GM19372 (cell line): ENCODE data around the gene DNM1.
"Not testable (repeated sequence)": the region's sequence is repeated elsewhere in the genome, so short reads cannot be mapped to it uniquely, and the experiment has no call there.

Experiments
- ATAC-seq: cut with Tn5 transposase; IDR thresholded peaks from one replicate; pipeline ENCODE4 v1.9.1; 2021; ENCODE audit warnings: mild to moderate bottlenecking, low read depth, moderate library complexity; ENCODE audit not compliant: unreplicated experiment

DNM1 gene

DNA sequence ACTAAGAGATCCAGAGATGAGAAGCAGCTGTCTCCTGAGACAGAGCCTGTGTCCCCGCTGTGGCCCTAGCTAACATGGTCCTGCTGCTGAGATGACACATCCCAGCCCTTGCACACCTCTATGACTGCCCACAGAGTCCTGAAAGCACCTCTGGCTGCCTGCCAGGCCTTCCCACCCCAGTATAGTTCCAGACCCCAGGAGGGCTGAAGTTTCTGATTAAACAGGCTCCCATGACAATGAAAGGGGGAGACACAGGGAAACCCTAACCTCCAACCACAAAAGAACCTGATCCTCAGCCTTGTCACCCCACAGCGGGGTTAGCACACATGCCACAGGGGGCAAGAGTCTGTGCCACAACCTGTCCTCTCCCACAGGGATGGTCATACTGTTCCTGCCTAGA, 27.5 kb upstream of the DNM1 start:
- no peak for ATAC-seq

DNA sequence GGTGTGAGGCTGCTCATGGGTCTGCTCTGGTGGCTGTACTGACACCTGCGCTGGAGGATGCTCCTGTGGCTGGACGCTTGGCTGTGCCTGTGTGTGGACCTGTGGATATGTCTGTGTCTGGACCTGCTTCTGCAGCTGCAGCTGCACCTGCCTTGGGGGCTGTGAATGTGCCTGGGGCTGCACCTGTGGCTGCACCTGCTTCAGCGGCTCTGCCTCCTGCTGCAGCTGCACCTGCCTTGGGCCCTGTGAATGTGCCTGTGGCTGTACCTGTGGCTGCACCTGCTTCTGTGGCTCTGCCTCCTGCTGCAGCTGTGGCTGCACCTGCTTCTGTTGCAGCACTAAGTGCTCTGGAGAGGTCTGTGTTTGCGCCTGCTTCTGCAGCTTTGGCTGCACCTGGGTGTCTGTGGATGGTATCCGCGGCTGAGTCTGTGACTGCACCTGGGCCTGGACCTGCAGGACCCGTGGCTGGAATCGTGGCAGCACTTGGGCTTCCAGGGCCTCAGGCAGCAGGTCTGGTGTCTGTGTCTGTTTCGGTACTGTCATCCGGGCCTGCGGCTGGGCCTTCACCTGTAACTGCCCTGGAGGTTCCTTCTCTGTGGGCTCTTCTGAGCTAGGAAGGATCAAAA, 24.3 kb upstream of the DNM1 start:
- no peak for ATAC-seq

DNA sequence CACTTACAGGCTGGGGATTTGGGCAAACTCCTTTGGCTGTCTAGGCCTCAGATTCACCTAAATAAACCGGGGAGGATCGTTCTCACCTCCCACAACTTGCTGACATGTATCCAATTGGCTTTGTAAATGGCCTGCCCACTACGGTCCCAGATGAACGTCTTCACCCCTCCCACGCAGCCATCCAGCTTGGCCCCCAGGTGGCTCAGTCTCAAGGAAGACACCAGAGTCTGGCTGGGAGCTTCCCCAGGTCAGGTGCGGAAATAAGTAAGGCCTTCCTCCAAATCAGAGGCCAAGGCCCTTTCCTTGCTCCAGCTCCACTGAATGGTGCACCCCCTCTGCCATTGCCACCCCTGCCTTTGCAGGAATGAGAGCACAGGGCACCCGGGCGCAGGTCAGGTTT, 23.2 kb upstream of the DNM1 start:
- ATAC-seq: no peak

DNA sequence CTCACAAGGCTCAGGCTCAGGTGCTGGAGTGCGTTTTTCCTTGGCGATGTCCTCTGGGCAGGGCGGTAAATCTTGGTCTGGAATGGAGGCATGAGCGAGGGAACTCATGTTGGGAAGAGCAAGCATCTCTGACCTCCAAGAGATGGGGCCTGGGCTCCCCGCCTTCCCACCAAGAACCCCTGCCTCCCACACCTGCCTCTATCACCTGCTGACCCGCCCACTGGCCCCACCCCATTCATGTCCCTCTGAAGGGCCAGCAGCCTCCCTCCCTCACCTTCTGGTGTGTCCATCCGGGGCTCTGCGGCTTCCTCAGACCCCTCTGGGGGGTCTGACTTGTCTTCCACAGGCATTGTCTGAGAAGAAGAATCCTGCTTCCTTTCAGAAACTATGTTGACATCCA, 22.7 kb upstream of the DNM1 start:
- ATAC-seq: no peak

DNA sequence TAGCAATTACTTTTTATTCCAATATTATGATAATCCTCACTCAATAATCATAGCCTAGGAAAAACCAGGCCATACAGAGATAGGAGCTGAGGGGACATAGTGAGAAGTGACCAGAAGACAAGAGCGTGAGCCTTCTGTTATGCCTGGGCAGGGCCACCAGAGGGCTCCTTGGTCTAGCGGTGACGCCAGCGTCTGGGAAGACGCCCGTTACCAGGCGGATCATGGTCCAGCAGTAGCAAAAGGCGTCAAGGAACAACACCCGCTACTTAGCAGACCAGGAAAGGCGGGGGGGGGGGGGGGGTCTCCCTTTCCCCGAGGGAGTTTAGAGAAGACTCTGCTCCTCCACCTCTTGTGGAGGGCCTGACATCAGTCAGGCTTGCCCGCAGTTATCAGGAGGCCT, 21.7 kb upstream of the DNM1 start:
- ATAC-seq: not testable (repeated sequence)

DNA sequence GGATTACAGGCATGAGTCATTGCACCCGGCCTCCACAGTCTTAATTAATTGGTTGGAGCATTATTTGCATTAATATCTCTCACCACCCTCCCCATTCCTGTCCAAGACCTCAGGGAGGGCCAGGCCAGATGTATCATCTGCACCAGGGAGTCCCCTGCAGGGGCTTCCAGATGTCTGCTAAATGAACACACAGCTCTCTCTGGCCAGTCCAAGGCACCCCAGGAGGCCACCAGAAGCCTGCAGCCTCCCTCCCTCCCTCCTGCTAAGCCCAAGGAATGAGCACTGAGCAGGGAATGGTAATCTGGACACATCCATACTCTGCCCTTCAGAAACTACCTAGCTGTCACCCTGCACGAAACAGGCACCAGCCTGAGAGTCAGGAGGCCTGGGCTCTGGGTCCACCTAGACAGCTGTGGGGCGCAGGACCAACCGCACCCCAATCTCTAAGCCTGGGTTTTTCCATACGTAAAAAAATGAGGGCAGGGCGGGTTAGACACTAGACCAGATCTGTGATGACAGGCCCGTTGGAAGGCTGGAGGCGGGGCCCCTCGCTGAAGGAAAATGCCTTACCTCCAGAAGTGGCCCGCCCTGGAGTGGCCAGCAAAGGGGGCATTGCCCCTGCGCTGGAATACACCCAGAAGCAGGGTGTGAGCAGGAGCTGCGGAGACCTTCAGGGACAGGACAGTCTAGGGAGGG, 20.1 kb upstream of the DNM1 start:
- ATAC-seq: no peak

DNA sequence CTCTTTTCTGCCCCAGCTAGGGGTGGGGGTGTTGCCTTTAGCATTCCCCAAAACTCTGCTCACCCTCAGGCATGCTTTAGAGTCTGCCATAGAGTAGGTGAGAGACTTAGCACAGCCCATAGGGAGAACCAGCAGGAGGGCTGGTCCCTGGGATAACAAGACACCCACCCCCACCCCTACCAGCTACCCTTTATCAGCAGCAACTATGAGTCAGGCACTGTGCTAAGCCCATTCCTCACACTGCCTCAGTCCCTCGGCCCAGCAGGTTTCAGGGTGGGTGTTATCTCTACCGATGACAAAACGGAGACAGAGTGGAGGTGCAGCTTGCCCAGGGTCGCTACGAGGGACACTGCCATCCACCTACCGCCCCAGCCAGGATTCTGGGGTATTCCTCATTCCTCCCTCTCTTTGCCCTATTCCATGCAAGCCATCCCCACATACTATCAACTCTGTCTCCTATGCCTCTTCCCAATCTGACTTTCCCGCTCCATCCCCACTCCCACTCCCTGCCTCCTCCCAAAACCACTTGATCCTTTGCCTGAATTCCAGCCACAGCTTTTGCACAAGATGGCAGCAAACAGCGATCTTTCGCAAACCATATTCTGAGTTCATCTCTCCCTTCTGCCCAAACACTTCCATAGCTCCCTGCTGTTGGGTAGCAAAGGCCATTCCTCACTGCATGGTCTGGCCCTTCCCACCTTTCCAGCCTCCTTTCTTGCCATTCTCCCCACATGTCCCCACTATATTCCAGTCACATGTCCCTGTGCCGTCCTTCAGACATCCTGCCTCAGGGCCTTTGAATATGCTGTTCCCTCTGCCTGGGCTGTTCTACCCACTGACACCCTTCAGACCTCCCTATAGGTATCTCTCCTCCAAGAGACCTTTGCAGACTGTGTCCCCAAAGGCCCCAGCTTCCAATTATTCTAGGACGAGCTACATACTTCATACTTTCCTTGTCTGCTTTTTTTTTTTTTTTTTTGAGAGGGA, 16.9 kb upstream of the DNM1 start:
- ATAC-seq: no peak

DNA sequence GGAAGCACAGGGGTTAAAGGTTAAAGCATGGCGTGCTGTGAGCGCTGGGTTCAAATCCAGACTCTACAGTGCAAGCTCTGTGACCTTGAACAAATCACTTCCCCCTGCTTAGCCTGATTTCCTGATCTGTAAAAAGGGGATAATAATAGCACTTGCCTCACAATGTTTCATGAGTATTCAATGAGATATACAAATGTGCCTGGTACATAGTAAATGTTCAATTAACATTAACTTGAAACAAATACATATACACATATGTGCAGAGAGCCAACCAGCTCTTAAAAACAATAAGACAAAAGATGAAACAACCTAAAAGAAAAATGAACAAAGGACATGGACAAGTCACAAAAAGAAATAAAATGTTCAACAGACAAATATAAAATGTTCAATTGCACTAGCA, 15.8 kb upstream of the DNM1 start:
- ATAC-seq: no peak

DNA sequence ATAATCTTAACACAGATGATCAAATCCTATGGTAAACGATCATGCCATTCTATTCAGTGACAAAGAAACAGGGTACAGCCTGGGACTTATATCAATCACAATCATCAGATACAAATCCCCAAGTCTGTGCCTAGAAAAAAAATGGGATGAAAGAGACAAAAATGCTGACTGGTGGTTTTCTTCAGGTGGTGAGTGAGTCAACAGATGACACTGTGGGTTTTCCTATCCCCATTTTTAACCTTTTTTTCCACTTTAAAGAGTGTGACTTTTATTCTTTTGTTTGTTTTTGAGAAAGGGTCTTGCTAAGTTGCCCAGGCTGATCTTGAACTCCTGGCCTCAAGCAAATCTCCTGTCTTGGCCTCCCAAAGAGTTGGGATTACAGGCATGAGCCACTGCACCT, 15.0 kb upstream of the DNM1 start:
- ATAC-seq: no peak

DNA sequence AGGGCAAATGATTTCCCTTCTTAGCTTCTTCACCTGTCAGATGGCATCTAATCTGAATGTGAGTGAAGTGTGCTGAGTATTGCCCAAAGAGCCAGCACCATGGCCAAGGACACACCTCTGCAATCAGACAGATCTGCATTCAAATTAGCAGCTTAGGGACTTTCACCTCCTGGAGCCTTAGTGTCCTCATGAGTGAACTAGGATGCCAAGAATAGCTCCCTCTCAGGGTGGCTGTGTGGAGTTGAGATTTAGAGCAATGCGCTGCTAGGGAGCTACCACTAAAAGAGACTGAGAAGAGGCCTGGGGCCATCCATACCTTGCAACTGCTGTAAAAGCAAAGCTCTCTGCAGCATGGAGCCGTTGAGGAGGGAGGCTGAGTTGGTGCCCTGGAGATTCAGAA, 13.2 kb upstream of the DNM1 start:
- ATAC-seq: no peak

DNA sequence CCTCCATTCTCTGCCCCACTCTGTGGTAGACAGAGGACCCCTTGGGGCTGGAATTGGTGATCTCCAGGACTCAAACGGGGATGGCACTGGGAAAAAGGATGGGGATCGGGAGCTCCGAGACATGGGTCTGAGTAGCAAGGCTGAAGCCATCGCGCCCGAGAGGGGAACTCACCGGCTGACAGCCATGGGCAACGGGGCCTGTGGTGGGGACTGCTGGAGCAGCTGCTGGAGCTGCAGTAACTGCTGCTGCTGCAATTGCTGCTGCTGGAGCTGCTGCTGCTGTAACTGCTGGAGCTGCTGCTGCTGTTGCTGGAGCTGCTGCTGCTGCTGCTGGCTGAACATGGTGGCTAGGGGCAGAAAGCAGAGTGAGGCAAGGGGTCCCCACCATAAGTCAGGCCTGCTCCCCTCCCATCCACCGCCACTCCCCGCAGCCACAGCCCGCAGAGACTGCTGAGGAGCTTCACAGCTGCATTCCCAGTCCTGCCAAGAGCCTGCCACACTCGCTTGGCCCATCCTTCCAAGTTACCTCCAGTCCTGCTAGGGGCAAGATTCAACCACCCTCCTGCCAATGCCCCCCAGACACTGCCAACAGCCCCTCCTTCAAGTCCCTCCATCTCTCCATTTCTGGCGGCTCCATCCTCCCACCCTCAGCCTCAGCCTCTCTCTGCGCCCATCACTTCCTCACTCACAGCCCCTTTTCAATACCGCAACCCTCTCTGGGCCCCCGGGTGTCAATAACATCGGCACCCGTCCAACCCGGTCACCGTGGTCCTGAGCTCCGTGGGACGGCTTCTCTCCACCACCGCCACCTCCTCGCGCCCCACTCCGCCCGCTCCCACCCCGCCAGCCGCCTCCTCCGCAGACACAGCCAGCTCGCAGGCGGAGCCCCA, 12.4 kb upstream of the DNM1 start:
- ATAC-seq: peak; percentile 26

DNA sequence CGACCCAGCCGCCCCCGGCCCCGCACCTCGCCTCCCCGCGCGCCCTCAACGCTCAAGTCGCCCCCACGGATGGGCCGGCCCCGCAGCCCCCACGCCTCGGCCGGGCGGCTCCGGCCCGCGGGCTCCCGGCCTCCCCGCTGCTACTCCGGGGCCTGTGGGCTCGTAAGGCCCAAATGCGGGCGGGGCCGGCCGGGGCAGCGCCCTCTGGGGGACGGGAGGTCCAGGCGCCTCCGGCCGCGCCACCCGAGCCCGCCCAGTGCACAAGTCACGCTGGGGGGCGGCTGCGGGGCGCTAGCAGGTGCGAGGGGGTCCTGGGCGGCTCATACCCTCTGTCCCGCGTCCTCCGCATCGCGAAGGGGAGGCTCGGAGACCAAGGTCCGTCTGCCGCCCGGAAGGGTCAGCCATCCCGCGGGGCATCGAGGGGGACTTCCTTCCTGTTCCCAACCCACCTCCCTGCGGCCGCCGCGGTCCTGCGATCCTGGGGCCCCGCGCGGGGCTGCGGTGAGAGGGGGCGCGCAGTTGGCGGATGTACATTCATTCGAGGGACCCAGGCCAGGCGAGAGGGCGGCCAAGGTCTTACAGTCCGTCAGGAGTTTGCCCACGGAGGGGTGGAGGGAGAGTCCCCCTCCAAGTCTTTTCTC, 11.7 kb upstream of the DNM1 start, which contains the start of gene CIZ1:
Gene CIZ1, minus strand, starts transcription at position 167 of the 641 bp plus-strand sequence. CDS start 715 bp downstream, outside the sequence.
- ATAC-seq: peak; percentile 90

DNA sequence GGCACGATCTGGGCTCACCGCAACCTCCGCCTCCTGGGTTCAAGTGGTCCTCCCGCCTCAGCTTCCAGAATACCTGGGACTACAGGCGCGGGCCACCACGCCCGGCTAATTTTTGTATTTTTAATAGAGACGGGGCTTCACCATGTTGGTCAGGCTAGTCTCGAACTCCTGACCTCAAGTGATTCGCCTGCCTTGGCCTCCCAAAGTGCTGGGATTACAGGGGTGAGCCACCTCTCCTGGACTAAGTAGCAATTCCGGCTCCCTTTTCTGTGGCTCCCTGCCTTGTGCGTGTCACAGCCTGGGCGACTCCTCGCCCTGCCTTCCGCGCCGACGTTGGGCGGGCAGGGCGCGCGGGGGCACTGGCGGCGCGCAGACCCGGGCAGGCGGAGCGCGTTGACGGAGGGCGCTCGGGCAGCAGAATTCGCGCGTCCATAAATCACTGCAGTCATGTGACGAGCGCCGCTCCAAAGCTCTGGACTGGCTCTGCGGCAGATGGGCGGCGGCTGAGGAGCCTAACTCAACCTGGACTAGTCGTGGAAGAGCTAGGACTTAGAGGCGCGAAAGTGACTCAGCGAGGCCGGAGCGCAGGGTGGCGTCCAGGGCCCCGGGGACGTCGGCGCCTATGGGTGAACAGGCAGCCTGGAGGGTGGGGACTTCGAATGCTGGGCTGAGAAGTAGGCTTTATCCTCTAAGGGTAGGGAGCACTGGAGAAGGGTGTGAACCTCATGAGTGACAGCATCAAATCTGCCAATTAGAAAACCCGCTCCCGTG, 10.4 kb upstream of the DNM1 start:
- ATAC-seq: no peak

DNA sequence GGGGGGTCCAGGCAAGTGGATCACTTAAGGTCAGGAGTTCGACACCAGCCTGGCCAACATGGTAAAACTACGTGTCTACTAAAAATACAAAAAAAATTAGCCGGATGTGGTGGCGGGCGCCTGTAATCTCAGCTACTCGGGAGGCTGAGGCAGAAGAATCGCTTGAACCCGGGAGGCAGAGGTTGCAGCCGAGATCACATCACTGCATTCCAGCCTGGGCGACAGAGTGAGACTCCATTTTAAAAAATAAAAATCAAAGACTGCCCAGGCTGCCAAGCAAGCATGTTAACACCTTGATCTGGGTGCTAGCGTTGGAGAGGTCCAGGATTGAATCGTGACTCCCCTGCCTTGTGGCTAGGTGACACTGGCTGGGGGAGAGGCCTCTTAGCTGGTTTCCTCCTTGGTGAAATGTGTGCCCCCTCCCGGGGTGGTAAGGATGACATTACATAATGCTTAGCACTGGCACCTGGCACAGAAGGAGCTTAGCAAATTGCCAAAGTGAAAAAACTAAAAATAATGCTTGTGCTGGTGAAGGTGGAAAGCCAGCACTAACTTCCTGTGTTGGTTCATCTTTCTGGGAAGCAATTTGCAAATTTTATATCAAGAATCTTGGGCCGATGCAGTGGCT, 9.6 kb upstream of the DNM1 start:
- no peak for ATAC-seq

DNA sequence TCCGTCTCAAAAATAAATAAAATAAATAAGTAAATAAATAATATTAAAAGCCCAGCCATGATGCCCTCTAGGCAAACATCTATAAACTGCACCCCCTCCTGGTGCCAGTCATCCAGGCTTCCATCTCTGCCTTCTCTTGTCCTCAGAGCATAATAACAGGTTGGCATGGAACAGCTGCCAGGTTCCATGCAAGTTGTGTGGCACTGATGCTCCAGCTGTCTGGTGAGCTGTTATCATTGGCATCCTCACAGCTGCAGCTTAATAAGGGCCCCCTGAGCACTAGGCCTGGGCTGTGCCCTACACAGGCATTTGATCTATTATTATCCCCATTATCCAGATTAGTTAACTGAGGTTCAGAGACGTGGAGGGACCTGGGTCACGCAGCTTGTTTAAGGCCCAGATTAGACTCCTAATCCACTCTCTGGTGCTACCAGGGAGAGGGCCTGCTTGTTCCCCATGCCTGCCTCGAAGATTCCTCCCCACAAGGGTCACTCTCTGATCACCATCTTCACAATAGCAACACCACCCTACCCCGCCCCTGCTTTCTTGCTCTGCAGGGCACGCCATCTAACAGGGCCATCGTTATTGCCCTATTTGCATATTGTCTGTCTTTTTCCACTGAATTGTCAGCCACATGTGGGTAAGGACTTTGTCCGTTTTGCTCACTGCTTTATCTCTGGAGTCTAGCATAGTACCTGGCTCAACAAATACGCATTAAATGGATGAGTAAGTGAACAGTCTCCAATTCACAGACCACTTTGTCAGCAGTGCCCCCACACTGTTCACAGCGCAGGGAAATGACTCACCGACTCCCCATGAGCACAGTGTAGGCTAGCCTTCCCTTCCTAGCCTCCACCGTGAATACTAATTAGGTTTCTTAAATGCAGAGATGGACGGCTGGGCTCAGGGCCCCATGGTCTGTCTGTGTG, 1.5 kb upstream of the DNM1 start:
- ATAC-seq: no peak

DNA sequence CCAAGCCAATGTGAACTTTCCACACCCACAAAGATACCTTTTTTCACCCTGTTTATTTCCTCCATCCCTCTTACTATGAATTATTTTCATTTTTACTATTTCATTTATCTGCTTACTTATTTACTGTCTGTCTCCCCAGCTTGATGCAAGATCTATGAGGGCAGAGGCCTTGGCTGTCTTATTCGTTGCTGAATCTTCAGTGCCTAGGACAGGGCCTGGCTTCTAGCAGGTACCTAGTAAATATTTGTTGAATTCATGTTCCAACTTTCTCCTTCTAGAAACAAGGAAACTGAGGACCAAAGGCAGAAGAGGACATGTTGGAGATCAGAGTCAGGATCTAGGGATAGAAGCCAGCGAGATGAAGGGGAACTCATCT, 543 bp upstream of the DNM1 start:
- no peak for ATAC-seq

DNA sequence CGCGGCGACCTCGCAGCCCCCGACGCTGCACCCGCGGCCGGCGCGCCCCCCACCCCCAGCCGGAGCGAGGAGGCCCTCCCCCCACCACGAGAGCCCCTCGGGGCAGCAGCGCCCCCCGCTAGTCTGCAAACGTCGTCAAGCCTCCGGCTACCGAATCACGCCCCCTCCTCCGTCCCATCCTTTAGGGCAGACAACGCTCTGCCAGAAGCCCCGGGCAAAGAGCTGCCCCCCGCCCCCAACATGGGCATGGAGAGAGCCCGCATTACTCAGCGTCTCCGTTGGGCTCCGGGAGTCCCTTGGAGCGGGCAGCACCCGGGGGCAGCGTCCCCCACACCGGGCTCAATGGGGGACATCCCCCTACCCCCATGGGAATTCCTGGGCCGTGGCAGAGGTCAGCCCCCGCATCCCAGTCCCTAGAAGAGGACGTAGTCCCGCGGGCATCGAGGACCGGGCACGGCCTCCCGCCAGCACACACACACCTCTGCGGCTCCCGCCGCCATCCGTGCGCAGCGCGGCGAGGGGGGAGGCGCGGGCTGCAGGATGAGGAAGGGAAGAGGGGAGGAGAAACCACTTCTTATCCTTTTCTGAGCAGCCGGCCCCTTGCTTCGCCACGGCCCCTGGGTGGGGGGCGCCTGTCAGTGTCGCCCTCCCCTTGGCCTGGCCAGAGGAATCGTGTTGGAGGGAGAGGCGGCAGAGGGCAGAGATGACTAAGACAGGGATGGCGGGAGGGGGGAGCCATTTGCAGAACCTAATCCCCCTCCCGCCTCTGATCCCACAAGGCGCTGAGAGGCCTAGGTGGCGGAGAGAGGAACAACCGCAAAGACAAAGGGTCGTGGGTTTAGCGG, 750 bp downstream of the DNM1 start:
- no peak for ATAC-seq
